KOPT-K1 (cell line): ENCODE data around the gene NTN3.

Source experiments
- H3K27ac ChIP-seq: fragments of 200-600 bp; sonication (generic); 2 replicates; pipeline ENCODE4 v1.5.1; 2016; ENCODE audit warnings: antibody characterized with exemption, mild to moderate bottlenecking, low read depth, low read length; ENCODE audit not compliant: poor library complexity, severe bottlenecking
- H3K36me3 ChIP-seq: fragments of 200-600 bp; sonication (generic); 2 replicates; pipeline ENCODE4 v1.5.1; 2017; ENCODE audit warnings: antibody characterized with exemption, mild to moderate bottlenecking, low read length, moderate library complexity; ENCODE audit not compliant: insufficient read depth
- H3K9me3 ChIP-seq: fragments of 200-600 bp; sonication (generic); 2 replicates; pipeline ENCODE4 v1.5.1; 2017; ENCODE audit warnings: antibody characterized with exemption, low read length, mild to moderate bottlenecking; ENCODE audit not compliant: insufficient read depth, poor library complexity, severe bottlenecking

NTN3 gene

DNA sequence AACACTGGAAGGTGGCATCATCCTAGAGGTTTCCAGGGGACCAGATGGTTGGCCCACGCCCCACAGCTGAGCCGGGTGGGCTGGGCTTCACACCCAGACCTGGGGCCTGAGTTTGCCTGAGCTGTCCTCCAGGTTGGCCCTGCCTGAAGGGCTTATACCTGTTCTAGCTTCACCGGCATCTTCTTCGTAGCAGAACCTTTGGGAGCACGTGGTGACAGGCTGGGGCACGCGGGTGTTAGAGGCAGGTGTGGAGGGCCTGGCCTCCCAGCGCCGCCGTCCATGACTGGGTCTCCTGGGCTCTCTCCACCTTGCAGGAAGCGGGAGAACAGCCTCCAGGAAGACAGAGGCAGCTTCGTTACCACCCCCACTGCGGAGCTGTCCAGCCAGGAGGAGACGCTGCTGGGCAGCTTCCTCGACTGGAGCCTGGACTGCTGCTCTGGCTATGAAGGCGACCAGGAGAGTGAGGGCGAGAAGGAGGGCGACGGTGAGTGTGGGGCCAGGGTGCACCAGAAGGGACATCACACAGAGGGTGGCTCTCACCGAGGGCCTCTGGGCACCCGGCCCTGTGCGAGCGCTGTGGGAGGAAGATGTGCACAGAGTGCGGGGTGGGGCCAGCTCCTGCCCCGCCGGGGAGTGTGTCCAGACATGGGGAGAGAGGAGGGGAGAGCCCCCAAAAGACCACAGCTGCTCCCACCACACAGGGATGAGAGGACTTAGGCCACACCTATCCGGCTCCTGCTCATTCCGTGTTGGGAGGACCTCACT, 15.8 kb upstream of the NTN3 start:
- peaks cover 88% of the 10 kb centered on the region for H3K36me3 ChIP-seq

DNA sequence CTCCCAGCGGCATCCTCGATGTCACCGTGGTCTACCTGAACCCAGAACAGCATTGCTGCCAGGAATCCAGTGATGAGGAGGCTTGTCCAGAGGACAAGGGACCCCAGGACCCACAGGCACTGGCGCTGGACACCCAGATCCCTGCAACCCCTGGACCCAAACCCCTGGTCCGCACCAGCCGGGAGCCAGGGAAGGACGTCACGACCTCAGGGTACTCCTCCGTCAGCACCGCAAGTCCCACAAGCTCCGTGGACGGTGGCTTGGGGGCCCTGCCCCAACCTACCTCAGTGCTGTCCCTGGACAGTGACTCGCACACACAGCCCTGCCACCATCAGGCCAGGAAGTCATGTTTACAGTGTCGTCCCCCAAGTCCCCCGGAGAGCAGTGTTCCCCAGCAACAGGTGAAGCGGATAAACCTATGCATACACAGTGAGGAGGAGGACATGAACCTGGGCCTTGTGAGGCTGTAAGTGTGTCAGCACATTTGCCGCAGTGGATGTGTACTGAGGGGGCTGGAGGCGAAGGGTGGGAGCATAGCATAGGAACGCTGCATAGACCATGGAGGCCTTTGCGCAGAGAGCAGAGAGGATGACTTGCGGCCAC, 14.4 kb upstream of the NTN3 start:
- Histone ChIP-seq H3K27ac (no peak overlapping the region), H3K9me3 (no peaks in the 10 kb centered on the region), H3K36me3 (peaks cover 81% of the 10 kb centered on the region)

More for the DNA sequence above, 15.8 kb upstream of the NTN3 start:
- Histone ChIP-seq H3K9me3 (no peaks in the 10 kb centered on the region), H3K27ac (no peak overlapping the region)

DNA sequence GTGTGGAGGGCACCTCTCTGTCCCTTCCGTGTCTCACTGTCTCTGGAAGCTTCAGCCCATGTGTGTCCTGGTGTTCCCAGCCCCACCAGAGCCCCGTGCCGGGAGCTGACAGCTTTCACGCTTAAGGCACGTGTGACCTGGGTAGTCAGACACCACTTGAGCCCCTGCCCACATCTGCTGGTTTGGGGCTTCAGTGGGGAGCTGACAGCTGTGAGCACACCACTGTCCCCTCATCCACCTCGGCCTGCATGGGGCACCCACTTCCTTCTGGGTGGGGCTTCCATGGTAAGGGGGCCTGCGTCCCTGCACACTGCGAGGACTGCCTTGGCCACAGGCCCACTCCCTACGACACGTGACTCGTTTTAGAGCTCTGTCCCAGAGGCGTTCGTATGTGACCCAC, 13.8 kb upstream of the NTN3 start:
- Histone ChIP-seq H3K27ac (no peak overlapping the region), H3K9me3 (no peaks in the 10 kb centered on the region), H3K36me3 (peaks cover 81% of the 10 kb centered on the region)

DNA sequence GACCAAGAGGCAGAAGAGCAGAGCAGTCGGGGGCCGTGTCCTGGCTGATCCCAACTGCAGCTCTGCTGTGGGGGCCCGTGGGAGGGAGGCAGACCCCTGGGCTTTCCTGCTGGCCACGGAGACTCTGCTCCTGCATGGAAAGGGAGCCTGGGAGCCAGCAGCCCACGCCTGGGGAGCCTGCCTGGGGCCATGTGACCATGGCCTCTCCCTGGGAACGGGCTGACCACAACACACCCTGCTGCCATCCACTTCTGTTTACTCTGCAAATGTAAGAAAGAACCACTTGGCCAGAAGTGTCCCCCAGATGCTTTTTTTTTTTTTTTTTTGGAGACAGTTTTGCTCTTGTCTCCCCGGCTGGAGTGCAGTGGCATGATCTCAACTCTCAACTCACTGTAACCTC, 13.2 kb upstream of the NTN3 start:
- Histone ChIP-seq H3K9me3 (no peaks in the 10 kb centered on the region), H3K36me3 (peaks cover 80% of the 10 kb centered on the region), H3K27ac (no peak overlapping the region)

- Histone ChIP-seq H3K36me3 (peaks cover 76% of the 10 kb centered on the region), H3K9me3 (no peaks in the 10 kb centered on the region), H3K27ac (peak overlapping the region; percentile 76)
Measured at GRCh38 chr16:2458887-2459646, 12.0 kb upstream of the NTN3 start.

GRCh38 chr16:2459647-2460390, 11.3 kb upstream of the NTN3 start, which contains the start of gene TEDC2:
Gene TEDC2, plus strand, starts transcription at chr16:2460109. Its CDS starts 36 bp downstream, at chr16:2460145.
- peaks cover 69% of the 10 kb centered on the region for H3K36me3 ChIP-seq
- no peaks in the 10 kb centered on the region for H3K9me3 ChIP-seq
- peak within 1 kb of the TSS; percentile 76 for H3K27ac ChIP-seq

GRCh38 chr16:2460391-2460713, 10.7 kb upstream of the NTN3 start:
- no peaks in the 10 kb centered on the region for H3K9me3 ChIP-seq
- H3K27ac ChIP-seq = peak overlapping the region; percentile 76
- peaks cover 63% of the 10 kb centered on the region for H3K36me3 ChIP-seq

- H3K27ac ChIP-seq = peak overlapping the region; percentile 76
- no peaks in the 10 kb centered on the region for H3K9me3 ChIP-seq
- peaks cover 58% of the 10 kb centered on the region for H3K36me3 ChIP-seq
Measured at GRCh38 chr16:2460916-2461315, 10.2 kb upstream of the NTN3 start.

- H3K36me3 ChIP-seq = peaks cover 44% of the 10 kb centered on the region
- no peaks in the 10 kb centered on the region for H3K9me3 ChIP-seq
Measured at GRCh38 chr16:2462031-2462866, 8.8 kb upstream of the NTN3 start.

DNA sequence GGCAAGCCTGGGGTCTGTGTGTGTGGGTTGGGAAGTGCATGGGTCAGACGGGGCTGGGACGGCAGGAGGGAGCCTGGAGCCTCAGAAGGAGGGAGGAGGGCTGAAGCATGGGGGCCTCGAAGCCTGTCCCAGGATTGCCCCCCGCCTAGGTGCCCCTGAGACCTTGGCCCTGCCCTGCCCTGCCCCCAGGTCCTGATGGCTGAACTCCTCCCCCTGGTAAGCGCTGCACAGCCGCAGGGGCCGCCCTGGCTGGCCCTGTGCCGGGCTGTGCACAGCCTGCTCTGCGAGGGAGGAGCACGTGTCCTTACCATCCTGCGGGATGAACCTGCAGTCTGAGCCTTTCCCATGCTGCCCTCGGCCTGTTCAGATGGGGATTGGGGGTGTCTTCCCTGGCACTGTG, 6.8 kb upstream of the NTN3 start:
- Histone ChIP-seq H3K27ac (no peak overlapping the region), H3K36me3 (peaks cover 27% of the 10 kb centered on the region), H3K9me3 (no peaks in the 10 kb centered on the region)

More at GRCh38 chr16:2462031-2462866, 8.8 kb upstream of the NTN3 start:
- no peak overlapping the region for H3K27ac ChIP-seq

DNA sequence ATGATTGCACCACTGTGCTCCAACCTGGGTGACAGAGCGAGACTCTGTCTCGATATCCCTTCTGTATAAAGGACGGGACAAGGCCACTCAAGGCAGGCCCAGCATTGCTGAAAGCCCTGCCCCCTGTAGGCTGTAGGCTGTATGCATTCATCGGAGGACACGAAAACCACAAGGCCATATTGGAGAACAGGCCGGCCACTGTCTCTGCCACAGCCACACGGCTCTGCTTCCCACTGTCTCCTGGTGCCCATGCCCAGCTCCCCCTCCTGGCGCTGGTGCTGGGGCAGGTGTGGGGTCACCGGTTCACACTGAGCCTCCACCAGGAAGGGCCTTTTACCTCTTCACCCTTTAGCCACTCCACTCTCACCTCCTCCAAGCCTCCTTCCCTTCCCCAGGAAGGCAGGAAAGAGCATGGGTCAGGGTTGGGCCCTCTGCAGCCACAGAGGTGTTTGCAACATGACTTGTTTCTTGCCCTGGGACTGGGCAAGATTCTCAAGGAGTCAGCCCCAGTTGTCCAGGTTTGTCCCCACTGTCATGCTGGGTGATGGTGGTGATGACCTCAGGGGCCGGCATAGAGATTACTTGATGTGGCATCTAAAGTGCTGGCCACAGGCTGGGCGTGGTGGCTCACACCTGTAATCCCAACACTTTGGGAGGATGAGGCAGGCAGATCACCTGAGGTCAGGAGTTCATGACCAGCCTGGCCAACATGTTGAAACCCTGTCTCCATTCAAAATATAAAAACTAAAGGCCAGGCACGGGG, 5.3 kb upstream of the NTN3 start:
- Histone ChIP-seq H3K27ac (no peak overlapping the region), H3K36me3 (peaks cover 27% of the 10 kb centered on the region)

GRCh38 chr16:2466667-2467527, 4.2 kb upstream of the NTN3 start:
- H3K27ac ChIP-seq = no peak overlapping the region
- peaks cover 16% of the 10 kb centered on the region; the same call in 1 of the 2 replicates for H3K36me3 ChIP-seq

More for the DNA sequence above, 5.3 kb upstream of the NTN3 start:
- no peaks in the 10 kb centered on the region for H3K9me3 ChIP-seq

More at GRCh38 chr16:2466667-2467527, 4.2 kb upstream of the NTN3 start:
- H3K9me3 ChIP-seq = no peaks in the 10 kb centered on the region
